ENCODE data around the gene OSBPL6. TPM values are rescaled to one million over a fixed set of nuclear protein-coding genes. Genes with fewer than 3 reads are reported as not detected.

The OSBPL6 gene
- total RNA-seq, 1 donor from 2014 or later, result 14.0 TPM

DNA sequence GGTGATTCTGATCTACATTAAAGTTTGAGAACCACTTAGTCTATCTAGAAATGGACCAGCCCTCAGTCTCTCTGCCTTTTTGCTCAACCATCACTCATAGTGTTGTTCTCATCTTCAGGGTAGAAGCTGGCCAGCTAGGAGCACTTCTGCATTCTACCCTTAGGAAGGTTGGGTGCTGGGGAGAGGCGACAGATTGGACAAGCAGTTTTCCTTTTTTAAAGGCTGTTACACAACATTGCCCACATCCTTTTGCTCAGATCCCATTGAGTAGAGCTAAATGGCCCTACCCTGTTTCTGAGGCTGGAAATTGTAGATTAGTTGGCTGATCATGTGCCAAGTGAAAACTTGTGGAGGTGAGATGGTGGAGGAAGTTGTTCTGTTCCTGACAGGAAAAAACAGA lies 35.6 kb downstream of the OSBPL6 start:
- H3K9me3 Mint-ChIP-seq, result no peaks in the 10 kb centered on the region
- H3K36me3 ChIP-seq, result no peaks in the 10 kb centered on the region
- H3K27me3 ChIP-seq, result no peaks in the 10 kb centered on the region
- no peaks in the 10 kb centered on the region for H3K79me2 ChIP-seq (ENCODE audit: low read depth)
- H3K9ac ChIP-seq, result no peak overlapping the region
- peaks cover 15% of the 10 kb centered on the region for H3K4me1 Mint-ChIP-seq
- no peak overlapping the region for H3K27ac Mint-ChIP-seq
- TF ChIP-seq EZH2 (IDR thresholded peaks at IDR 0.05), result no peak
- TF ChIP-seq EZH2phosphoT487 (IDR thresholded peaks at IDR 0.05), result no peak
- no peak for TF ChIP-seq CTCF (IDR thresholded peaks at IDR 0.05)
- peaks cover 15% of the 10 kb centered on the region for H3K4me1 ChIP-seq
- H3K4me3 ChIP-seq, result no peak overlapping the region
- H3K27ac ChIP-seq, result no peak overlapping the region
- H3K9me3 ChIP-seq (ENCODE audit: low read depth), result no peaks in the 10 kb centered on the region
- H2AFZ ChIP-seq (replicated peaks), result no peak overlapping the region
- peaks cover 5% of the 10 kb centered on the region for H3K27me3 Mint-ChIP-seq (ENCODE audit: insufficient read depth, low read depth)
- no peak overlapping the region for H3K4me2 ChIP-seq
- H3K36me3 Mint-ChIP-seq, result no peaks in the 10 kb centered on the region
- H4K20me1 ChIP-seq (ENCODE audit: low read depth), result no peaks in the 10 kb centered on the region
- H3F3A ChIP-seq (ENCODE audit: low read depth), result no peaks in the 10 kb centered on the region
- no peak for DNase-seq (ENCODE audit: low spot score)
- H3K4me3 Mint-ChIP-seq, result no peak overlapping the region

DNA sequence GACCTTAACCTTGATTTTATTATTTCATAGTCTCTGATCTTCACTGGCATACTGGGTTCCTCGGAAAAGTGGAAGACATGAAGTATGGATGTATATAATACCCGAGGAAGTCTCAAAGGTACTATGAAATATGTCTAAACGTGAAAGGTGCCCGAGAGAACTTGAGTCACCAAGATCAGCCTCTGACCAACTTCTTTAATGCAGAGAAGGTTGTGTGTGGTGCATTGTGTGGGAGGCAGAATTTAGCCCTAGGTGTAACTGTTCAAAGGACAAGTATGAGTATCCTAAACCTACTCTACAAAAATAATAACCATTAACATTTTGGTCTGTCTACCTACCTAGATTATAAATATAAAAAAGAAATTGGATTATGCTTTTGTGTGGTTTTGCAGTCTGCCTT lies 36.1 kb downstream of the OSBPL6 start:
- no peaks in the 10 kb centered on the region for H3K36me3 ChIP-seq
- no peak overlapping the region for H3K4me3 Mint-ChIP-seq
- no peaks in the 10 kb centered on the region for H4K20me1 ChIP-seq (ENCODE audit: low read depth)
- H3K4me1 Mint-ChIP-seq, result peaks cover 10% of the 10 kb centered on the region
- H3K36me3 Mint-ChIP-seq, result no peaks in the 10 kb centered on the region
- no peak for DNase-seq (ENCODE audit: low spot score)
- H3K79me2 ChIP-seq (ENCODE audit: low read depth), result no peaks in the 10 kb centered on the region
- no peaks in the 10 kb centered on the region for H3K9me3 ChIP-seq (ENCODE audit: low read depth)
- H3K4me1 ChIP-seq, result peaks cover 11% of the 10 kb centered on the region
- no peak overlapping the region for H3K9ac ChIP-seq
- TF ChIP-seq CTCF (IDR thresholded peaks at IDR 0.05), result no peak
- TF ChIP-seq EZH2phosphoT487 (IDR thresholded peaks at IDR 0.05), result no peak
- no peak for TF ChIP-seq EZH2 (IDR thresholded peaks at IDR 0.05)
- H2AFZ ChIP-seq (replicated peaks), result no peak overlapping the region
- no peaks in the 10 kb centered on the region for H3F3A ChIP-seq (ENCODE audit: low read depth)
- H3K27ac ChIP-seq, result no peak overlapping the region
- no peaks in the 10 kb centered on the region for H3K27me3 ChIP-seq
- H3K27ac Mint-ChIP-seq, result no peak overlapping the region
- H3K9me3 Mint-ChIP-seq, result no peaks in the 10 kb centered on the region
- peaks cover 5% of the 10 kb centered on the region for H3K27me3 Mint-ChIP-seq (ENCODE audit: insufficient read depth, low read depth)
- no peak overlapping the region for H3K4me2 ChIP-seq
- H3K4me3 ChIP-seq, result no peak overlapping the region

GRCh38 chr2:178233428-178233827 lies 39.1 kb downstream of the OSBPL6 start:
- no peaks in the 10 kb centered on the region for H3K36me3 Mint-ChIP-seq
- Histone ChIP-seq H3K27ac (no peak overlapping the region), H3K4me3 (no peak overlapping the region), H3K27me3 (no peaks in the 10 kb centered on the region), H3K79me2 (ENCODE audit: low read depth) (no peaks in the 10 kb centered on the region), H3K9me3 (ENCODE audit: low read depth) (no peaks in the 10 kb centered on the region), H3K9ac (no peak overlapping the region), H4K20me1 (ENCODE audit: low read depth) (no peaks in the 10 kb centered on the region), H3K36me3 (no peaks in the 10 kb centered on the region), H2AFZ (replicated peaks) (no peak overlapping the region), H3K4me1 (peaks cover 9% of the 10 kb centered on the region), H3K4me2 (no peak overlapping the region), H3F3A (ENCODE audit: low read depth) (no peaks in the 10 kb centered on the region)
- H3K4me3 Mint-ChIP-seq, result no peak overlapping the region
- DNase-seq (ENCODE audit: low spot score), result no peak
- H3K9me3 Mint-ChIP-seq, result no peaks in the 10 kb centered on the region
- H3K27ac Mint-ChIP-seq, result no peak overlapping the region
- H3K27me3 Mint-ChIP-seq (ENCODE audit: insufficient read depth, low read depth), result peaks cover 2% of the 10 kb centered on the region
- peaks cover 3% of the 10 kb centered on the region for H3K4me1 Mint-ChIP-seq
- TF ChIP-seq EZH2 (IDR thresholded peaks at IDR 0.05) (no peak), EZH2phosphoT487 (IDR thresholded peaks at IDR 0.05) (no peak), CTCF (IDR thresholded peaks at IDR 0.05) (no peak)

Data from neural progenitor cell (in vitro differentiated cells).